KMS-11 (cell line): ENCODE results near the gene ACY1.

ENCODE experiments used
- H2AFZ ChIP-seq: fragments of 200-600 bp; sonication (generic); 2 replicates; pipeline ENCODE4 v1.6.1; 2016; ENCODE audit warnings: antibody characterized with exemption, mixed run types, low read depth
- H3K27ac ChIP-seq: fragments of 200-600 bp; sonication (generic); 2 replicates; pipeline ENCODE4 v1.6.1; 2016; ENCODE audit warnings: mild to moderate bottlenecking, mixed run types
- H3K27me3 ChIP-seq: fragments of 200-600 bp; sonication (generic); 2 replicates; pipeline ENCODE4 v1.6.1; 2017; ENCODE audit warnings: mild to moderate bottlenecking, low read depth, mixed run types, moderate library complexity; ENCODE audit not compliant: insufficient read depth
- H3K36me3 ChIP-seq: fragments of 200-600 bp; sonication (generic); 2 replicates; pipeline ENCODE4 v1.6.1; 2017; ENCODE audit warnings: mild to moderate bottlenecking, mixed run types; ENCODE audit not compliant: insufficient read depth
- H3K4me1 ChIP-seq: fragments of 200-600 bp; sonication (generic); 2 replicates; pipeline ENCODE4 v1.6.1; 2016; ENCODE audit warnings: mild to moderate bottlenecking, low read depth, mixed run types; ENCODE audit not compliant: poor library complexity, severe bottlenecking
- H3K4me2 ChIP-seq: fragments of 200-600 bp; sonication (generic); 2 replicates; pipeline ENCODE4 v1.7.0; 2016; ENCODE audit warnings: mild to moderate bottlenecking, mixed run types
- H3K4me3 ChIP-seq: fragments of 200-600 bp; sonication (generic); IDR thresholded peaks from 2 replicates; pipeline ENCODE4 v1.6.1; 2017; ENCODE audit warnings: low read depth, low read length, mixed read lengths; ENCODE audit not compliant: insufficient read depth
- H3K79me2 ChIP-seq: fragments of 200-600 bp; sonication (generic); 2 replicates; pipeline ENCODE4 v1.6.1; 2016; ENCODE audit warnings: low read depth, mixed run types; ENCODE audit not compliant: insufficient read depth
- H3K9ac ChIP-seq: fragments of 200-600 bp; sonication (generic); 2 replicates; pipeline ENCODE4 v1.6.1; 2016; ENCODE audit warnings: mild to moderate bottlenecking, mixed run types
- H4K20me1 ChIP-seq: fragments of 200-600 bp; sonication (generic); 2 replicates; pipeline ENCODE4 v1.6.1; 2016; ENCODE audit warnings: mild to moderate bottlenecking, mixed run types; ENCODE audit not compliant: insufficient read depth
- TF ChIP-seq, protein P1 (sequence below): fragments of 200-600 bp; sonication (generic); conservative IDR thresholded peaks from 2 replicates; pipeline ENCODE4 v1.6.1; 2017; ENCODE audit warnings: low read depth, mild to moderate bottlenecking, antibody characterized with exemption, low read length, moderate library complexity, mixed read lengths

ACY1 gene

DNA sequence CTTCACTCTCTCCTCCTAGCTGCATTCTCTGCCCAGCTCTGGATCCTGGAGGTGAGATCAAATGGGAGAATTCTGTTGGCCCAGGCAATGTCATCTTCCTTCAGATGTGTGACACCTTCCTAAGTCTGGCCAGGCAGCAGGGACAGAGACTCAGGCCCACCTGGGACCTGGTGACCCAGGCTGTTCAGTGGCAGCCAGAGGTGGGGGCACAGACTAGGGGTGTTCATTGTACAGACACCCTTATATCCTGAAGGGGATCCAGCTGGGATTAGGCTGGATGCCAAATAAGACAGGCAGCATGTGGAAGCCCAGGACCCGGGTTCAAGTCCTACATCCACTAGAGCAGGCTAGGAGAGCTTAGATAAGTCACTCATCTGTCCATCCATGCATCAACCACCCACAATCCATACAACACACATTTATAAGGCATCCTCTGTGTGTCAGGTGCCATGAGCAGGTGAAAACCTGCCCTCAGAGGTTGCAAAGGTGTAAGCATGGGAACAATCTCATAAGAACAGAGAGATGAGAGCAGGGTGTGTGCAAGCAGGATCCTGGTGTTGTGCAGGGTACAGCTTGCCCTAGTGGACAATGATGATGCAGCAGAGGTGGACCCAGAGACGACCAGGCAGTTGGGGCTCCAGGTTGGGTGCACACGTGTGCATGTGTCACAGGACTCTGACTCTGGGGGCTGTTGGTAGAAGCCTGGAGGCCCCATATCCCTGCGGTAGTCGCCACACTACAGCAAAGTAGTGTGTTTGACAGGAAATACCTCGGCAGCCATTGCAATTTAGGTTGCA, 30.7 kb downstream of the ACY1 start:
- Histone ChIP-seq H3K9ac (no peak overlapping the region), H3K4me1 (no peaks in the 10 kb centered on the region), H4K20me1 (no peaks in the 10 kb centered on the region), H3K4me2 (no peak overlapping the region), H3K36me3 (no peaks in the 10 kb centered on the region), H3K27me3 (no peaks in the 10 kb centered on the region), H3K27ac (no peak overlapping the region), H3K79me2 (no peaks in the 10 kb centered on the region), H3K4me3 (no peak overlapping the region), H2AFZ (no peak overlapping the region)
- TF ChIP-seq, protein P1, sequence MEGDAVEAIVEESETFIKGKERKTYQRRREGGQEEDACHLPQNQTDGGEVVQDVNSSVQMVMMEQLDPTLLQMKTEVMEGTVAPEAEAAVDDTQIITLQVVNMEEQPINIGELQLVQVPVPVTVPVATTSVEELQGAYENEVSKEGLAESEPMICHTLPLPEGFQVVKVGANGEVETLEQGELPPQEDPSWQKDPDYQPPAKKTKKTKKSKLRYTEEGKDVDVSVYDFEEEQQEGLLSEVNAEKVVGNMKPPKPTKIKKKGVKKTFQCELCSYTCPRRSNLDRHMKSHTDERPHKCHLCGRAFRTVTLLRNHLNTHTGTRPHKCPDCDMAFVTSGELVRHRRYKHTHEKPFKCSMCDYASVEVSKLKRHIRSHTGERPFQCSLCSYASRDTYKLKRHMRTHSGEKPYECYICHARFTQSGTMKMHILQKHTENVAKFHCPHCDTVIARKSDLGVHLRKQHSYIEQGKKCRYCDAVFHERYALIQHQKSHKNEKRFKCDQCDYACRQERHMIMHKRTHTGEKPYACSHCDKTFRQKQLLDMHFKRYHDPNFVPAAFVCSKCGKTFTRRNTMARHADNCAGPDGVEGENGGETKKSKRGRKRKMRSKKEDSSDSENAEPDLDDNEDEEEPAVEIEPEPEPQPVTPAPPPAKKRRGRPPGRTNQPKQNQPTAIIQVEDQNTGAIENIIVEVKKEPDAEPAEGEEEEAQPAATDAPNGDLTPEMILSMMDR: no peak

DNA sequence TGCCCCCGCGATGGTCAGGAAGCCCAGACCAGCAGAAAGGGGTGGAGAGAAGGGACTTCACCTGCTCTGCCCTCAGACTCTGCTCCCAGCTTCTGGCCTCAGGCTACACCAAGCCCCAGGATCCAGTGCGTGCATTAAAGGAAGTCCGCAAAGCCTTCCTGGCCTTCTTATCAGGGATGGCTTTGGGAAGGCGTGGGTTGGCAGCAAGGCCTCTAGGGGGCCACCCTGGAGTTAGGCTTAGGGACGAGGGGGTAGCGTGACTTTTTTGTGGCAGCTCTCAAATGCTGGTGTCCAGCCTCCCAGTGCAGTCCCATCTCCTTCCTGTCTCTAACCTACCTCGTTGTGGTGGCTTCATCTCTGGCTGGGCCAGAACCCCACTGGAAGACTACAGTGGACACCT, 31.3 kb downstream of the ACY1 start:
- Histone ChIP-seq H3K27ac (no peak overlapping the region), H3K36me3 (no peaks in the 10 kb centered on the region), H3K4me3 (no peak overlapping the region), H3K79me2 (no peaks in the 10 kb centered on the region), H3K27me3 (no peaks in the 10 kb centered on the region), H3K9ac (no peak overlapping the region), H2AFZ (no peak overlapping the region), H3K4me2 (no peak overlapping the region), H3K4me1 (no peaks in the 10 kb centered on the region), H4K20me1 (no peaks in the 10 kb centered on the region)
- TF ChIP-seq, protein P1: no peak

DNA sequence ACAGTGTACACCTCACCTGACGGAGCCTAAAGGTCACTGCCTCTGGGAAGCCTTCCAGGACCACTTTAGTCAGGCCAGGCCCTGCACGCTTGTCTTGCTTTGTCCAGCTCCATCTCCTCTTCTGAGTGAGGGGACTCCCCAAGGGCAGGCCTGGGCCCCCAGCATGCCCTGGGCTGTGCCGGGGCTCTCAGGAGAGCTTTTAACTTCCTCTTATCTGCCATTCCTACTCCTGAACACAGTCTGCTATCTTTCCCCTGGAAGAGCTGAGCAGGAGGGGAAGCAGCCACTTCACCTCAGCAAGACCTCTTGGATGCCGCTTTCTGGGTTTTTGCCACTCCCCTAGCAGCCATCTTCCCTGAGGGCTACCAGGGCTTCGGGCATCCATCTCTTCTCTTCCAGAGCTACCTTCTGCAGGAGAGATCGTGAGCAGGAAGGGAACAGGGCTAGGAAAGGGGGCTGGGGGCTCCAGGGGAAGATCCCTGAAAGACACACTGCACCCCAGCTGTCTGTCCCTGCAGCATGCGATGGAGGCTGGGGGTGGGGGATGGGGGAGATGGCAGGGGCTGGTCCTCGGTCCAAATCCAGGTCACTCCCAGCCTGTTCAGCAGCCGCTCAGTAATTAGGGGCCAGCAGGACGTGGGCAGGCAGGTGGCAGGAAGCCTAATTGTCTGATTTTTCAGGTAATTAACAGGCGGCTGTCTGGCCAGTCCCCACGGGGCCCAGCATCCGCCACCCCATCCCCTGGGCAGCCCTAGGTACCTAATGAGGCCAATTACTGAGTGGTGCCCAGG, 32.3 kb downstream of the ACY1 start:
- TF ChIP-seq, protein P1: no peak
- no peaks in the 10 kb centered on the region for H3K4me1 ChIP-seq
- no peaks in the 10 kb centered on the region for H3K36me3 ChIP-seq
- no peaks in the 10 kb centered on the region for H4K20me1 ChIP-seq
- H2AFZ ChIP-seq: no peak overlapping the region
- H3K27me3 ChIP-seq: no peaks in the 10 kb centered on the region
- H3K9ac ChIP-seq: no peak overlapping the region
- no peaks in the 10 kb centered on the region for H3K79me2 ChIP-seq
- H3K4me3 ChIP-seq: no peak overlapping the region
- no peak overlapping the region for H3K4me2 ChIP-seq
- H3K27ac ChIP-seq: no peak overlapping the region

DNA sequence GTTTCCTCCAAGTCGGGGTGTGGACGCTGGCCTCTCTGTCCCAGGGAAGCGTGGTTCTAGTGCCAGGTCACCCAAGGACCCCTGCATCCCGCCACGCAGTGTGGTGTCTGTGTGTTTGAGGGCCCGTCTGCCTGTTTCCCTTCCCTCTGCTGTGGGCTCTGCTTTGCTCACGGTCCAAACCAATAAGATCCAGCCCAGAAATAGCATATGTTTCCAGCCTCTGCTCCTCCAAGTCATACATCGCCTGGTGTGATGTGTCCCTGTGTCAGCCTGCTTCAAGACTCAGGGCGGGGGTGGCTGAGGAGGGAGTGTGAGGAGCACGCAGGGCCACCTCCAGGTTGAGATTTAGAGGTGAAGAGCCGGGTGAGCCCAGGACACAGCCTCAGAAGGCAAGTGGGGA, 34.3 kb downstream of the ACY1 start:
- TF ChIP-seq, protein P1: no peak

More for the DNA sequence above, 34.3 kb downstream of the ACY1 start:
- Histone ChIP-seq H3K4me3 (no peak overlapping the region), H3K27me3 (no peaks in the 10 kb centered on the region), H3K4me2 (no peak overlapping the region), H4K20me1 (no peaks in the 10 kb centered on the region), H3K36me3 (no peaks in the 10 kb centered on the region), H2AFZ (no peak overlapping the region), H3K79me2 (no peaks in the 10 kb centered on the region), H3K9ac (no peak overlapping the region), H3K27ac (no peak overlapping the region), H3K4me1 (no peaks in the 10 kb centered on the region)
